OCI-LY7 (cell line): ENCODE measurements around the gene ZBTB40.
A peak's percentile ranks its signal among the peaks of the same experiment; 100 is the strongest.

ENCODE experiments used
- EZH2phosphoT487 ChIP-seq: fragments of 200-600 bp; sonication (generic); IDR thresholded peaks from 2 replicates; pipeline ENCODE4 v1.6.1; 2018; ENCODE audit warnings: low read depth, borderline replicate concordance, mild to moderate bottlenecking, mixed run types, antibody characterized with exemption, low read length, moderate library complexity, mixed read lengths
- TF ChIP-seq, protein P1 (sequence below): fragments of 200-600 bp; sonication (generic); conservative IDR thresholded peaks from 2 replicates; pipeline ENCODE4 v1.5.1; 2014; ENCODE audit warnings: mild to moderate bottlenecking, antibody characterized with exemption, low read length, moderate library complexity, mixed read lengths

DNA sequence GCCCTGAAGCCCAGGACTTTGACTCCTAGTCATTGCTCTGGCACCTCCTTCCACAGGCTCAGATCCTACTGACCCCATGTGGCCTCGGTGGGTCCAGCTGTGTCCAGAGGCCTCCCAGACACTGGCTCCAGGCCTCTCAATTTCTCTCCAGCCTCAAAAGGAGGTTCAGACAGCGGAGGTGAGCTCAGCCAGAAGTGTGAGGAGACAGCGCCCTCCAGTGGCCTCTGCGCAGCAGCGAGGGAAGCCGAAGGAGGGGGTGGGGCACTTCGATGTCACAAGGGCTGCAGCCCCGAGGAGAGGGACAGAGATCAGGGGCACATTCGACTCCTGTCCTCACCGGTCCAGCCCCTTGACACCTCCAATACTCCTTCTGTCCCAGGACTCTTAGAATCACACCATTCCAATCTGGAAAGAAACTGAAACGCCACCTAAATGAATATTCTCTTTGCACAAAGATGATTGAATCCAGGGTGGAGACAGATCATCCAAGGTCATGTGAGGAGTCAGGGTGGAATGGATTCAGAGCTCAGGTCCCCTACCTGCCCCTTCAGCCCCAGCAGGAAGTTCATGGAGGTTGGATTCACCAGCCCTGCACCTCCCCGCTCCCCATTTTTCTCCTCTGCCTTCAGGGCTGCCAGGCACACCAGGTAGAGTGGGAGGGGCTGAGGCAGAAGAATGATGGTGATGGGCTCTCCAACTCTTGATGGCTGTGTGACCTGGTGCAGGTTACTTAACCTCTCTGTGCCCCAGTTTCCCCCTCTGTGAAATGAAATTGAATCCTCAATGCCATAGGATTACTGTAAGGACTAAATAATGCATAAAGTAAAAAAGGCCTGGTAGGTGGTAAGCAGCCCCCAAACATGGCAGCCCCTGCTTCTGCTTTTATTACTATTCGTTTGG lies 34.8 kb upstream of the ZBTB40 start:
- TF ChIP-seq, protein P1, sequence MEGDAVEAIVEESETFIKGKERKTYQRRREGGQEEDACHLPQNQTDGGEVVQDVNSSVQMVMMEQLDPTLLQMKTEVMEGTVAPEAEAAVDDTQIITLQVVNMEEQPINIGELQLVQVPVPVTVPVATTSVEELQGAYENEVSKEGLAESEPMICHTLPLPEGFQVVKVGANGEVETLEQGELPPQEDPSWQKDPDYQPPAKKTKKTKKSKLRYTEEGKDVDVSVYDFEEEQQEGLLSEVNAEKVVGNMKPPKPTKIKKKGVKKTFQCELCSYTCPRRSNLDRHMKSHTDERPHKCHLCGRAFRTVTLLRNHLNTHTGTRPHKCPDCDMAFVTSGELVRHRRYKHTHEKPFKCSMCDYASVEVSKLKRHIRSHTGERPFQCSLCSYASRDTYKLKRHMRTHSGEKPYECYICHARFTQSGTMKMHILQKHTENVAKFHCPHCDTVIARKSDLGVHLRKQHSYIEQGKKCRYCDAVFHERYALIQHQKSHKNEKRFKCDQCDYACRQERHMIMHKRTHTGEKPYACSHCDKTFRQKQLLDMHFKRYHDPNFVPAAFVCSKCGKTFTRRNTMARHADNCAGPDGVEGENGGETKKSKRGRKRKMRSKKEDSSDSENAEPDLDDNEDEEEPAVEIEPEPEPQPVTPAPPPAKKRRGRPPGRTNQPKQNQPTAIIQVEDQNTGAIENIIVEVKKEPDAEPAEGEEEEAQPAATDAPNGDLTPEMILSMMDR = peak; percentile 95
- TF ChIP-seq EZH2phosphoT487 = no peak
